ENCODE data around the gene TFDP1.
"Not testable (repeated sequence)": the region's sequence is repeated elsewhere in the genome, so short reads cannot be mapped to it uniquely, and the experiment has no call there.

TFDP1 gene

GRCh38 chr13:113567681-113568080, 16.9 kb upstream of the TFDP1 start:
- DNase-seq (ENCODE audit: low read depth, low spot score), result no peak

- no peak for DNase-seq (ENCODE audit: low read depth, low spot score)
Measured at GRCh38 chr13:113573065-113573464, 11.5 kb upstream of the TFDP1 start.

- no peak for DNase-seq (ENCODE audit: low read depth, low spot score)
Measured at GRCh38 chr13:113576597-113576996, 8.0 kb upstream of the TFDP1 start.

- DNase-seq (ENCODE audit: low read depth, low spot score), result no peak
Measured at GRCh38 chr13:113577881-113578435, 6.6 kb upstream of the TFDP1 start.

GRCh38 chr13:113579686-113580085, 4.9 kb upstream of the TFDP1 start:
- DNase-seq (ENCODE audit: low read depth, low spot score), result no peak

GRCh38 chr13:113581871-113582270, 2.7 kb upstream of the TFDP1 start:
- DNase-seq (ENCODE audit: low read depth, low spot score), result no peak

GRCh38 chr13:113582841-113583631, 1.5 kb upstream of the TFDP1 start:
- no peak for DNase-seq (ENCODE audit: low read depth, low spot score)

GRCh38 chr13:113584870-113585671, 518 bp downstream of the TFDP1 start:
- no peak for DNase-seq (ENCODE audit: low read depth, low spot score)

GRCh38 chr13:113585896-113586295, 1.3 kb downstream of the TFDP1 start:
- DNase-seq (ENCODE audit: low read depth, low spot score), result no peak

- no peak for DNase-seq (ENCODE audit: low read depth, low spot score)
Measured at GRCh38 chr13:113586661-113587479, 2.3 kb downstream of the TFDP1 start.

- DNase-seq (ENCODE audit: low read depth, low spot score), result no peak
Measured at GRCh38 chr13:113588394-113589111, 4.0 kb downstream of the TFDP1 start.

- no peak for DNase-seq (ENCODE audit: low read depth, low spot score)
Measured at GRCh38 chr13:113589251-113589960, 4.9 kb downstream of the TFDP1 start.

- DNase-seq (ENCODE audit: low read depth, low spot score), result no peak
Measured at GRCh38 chr13:113589961-113590339, 5.4 kb downstream of the TFDP1 start.

GRCh38 chr13:113591750-113592149, 7.2 kb downstream of the TFDP1 start:
- no peak for DNase-seq (ENCODE audit: low read depth, low spot score)

GRCh38 chr13:113592571-113592970, 8.0 kb downstream of the TFDP1 start:
- no peak for DNase-seq (ENCODE audit: low read depth, low spot score)

- DNase-seq (ENCODE audit: low read depth, low spot score), result not testable (repeated sequence)
Measured at GRCh38 chr13:113594066-113594821, 9.7 kb downstream of the TFDP1 start.

GRCh38 chr13:113595131-113595530, 10.6 kb downstream of the TFDP1 start:
- no peak for DNase-seq (ENCODE audit: low read depth, low spot score)

GRCh38 chr13:113596321-113597200, 12.0 kb downstream of the TFDP1 start:
- no peak for DNase-seq (ENCODE audit: low read depth, low spot score)
